DMS 273 (cell line): ENCODE measurements around the gene KLHL6.
A peak's percentile ranks its signal among the peaks of the same experiment; 100 is the strongest.
"Not testable (repeated sequence)": the region's sequence is repeated elsewhere in the genome, so short reads cannot be mapped to it uniquely, and the experiment has no call there.

Experiments used
- DNase-seq: peaks from one replicate; lab custom pipeline; 2025; ENCODE audit not compliant: unreplicated experiment; lab: John Stamatoyannopoulos, UW

The KLHL6 gene

DNA sequence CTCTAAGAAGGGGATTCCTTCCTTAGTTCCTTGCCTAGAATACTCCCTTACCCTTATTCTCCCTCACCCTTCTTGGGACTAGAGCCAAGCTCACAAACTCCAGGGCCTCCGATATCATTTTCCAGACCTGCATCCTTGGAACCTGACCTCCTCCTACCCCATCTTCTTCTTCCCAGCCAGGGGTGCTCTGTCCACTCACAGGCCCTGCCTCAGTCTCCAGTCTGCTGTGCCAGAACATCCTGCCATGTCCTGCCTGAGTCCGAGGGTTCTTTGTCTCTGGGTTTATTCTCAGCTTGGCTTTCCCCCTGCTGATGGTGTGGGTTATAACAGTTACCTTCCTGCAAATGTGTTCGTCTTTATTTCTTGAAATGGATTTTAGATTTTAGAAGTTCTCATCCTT, 67.2 kb downstream of the KLHL6 start:
- no peak for DNase-seq

DNA sequence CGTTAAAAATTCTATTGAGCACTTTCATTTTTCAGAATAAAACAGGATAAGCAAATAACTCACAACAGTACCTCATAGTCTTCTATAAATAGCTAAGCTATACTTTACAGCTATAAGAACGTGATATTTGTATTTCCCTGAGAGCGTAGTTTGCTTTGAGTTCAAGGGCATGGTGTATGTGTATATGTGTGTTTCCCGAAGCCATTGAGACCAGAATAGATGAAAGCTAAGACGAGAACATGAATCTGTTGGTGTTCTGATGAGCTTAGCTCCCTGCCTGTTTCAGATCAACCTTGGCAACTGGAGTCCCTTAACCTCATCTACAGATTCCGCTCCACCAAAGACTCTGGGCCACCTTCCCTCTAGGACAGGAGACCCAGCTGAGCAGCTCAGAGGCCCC, 67.6 kb downstream of the KLHL6 start:
- no peak for DNase-seq

GRCh38 chr3:183487016-183487415, 68.5 kb downstream of the KLHL6 start:
- DNase-seq: no peak

DNA sequence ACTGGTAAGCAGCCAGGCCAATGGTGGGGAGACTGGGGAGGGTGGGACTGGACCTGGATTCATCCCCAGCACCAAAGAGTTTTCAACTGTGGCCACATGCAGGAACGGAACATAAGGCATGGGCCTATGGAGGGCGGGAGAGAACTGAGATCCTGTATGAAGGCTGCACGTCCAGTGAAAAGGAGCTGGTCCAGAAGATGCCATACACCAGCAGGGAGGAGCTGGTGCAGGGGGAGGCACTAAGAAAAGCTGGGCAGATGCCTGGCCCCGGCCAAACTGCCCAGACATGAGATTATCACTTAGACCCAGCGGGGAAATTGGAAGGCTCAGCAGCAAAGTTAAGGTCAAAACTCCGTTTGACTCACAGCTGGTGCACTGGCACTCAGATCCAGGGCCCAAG, 69.0 kb downstream of the KLHL6 start:
- no peak for DNase-seq

GRCh38 chr3:183485585-183485984, 69.9 kb downstream of the KLHL6 start:
- DNase-seq: no peak

DNA sequence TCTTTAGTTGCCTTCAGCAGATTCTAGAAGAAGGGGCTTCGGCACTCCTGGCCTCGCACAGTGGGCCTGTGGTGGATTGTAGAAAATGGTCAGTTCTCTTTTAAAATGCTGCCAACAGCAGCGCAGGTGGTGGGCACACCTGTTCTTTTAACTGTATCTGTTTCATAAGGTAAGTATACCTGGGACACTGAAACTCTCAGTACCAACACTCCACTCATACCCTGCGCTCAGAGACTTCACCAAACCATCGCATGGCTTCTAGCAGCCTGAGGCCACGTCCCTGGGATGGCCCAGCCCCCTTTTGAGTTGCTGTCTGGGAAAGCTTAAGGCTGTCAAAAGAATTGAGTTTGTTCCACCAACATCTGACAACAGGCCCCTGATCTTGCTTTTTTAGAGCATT, 70.4 kb downstream of the KLHL6 start:
- DNase-seq: no peak

- no peak for DNase-seq
Observed at GRCh38 chr3:183484431-183485075, 71.0 kb downstream of the KLHL6 start.

GRCh38 chr3:183481582-183481981, 73.9 kb downstream of the KLHL6 start:
- DNase-seq: peak; percentile 20

GRCh38 chr3:183478501-183478900, 77.0 kb downstream of the KLHL6 start:
- DNase-seq: no peak

GRCh38 chr3:183477801-183478456, 77.6 kb downstream of the KLHL6 start:
- no peak for DNase-seq

DNA sequence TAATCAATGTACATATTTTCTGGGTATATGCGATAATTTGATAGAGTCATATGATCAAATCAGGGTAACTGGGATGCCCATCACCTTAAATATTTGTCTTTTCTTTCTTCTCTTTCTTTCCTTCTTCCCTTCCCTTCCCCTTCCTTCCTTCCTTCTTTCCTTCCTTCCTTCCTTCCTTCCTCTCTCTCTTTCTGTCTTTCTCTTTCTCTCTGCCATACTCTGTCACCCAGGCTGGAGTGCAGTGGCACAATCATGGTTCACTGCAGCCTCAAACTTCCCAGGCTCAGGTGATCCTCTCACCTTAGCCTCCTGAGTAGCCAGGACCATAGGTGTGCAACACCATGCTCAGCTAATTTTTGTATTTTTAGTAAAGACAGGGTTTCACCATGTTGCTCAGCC, 79.7 kb downstream of the KLHL6 start:
- DNase-seq: not testable (repeated sequence)

DNA sequence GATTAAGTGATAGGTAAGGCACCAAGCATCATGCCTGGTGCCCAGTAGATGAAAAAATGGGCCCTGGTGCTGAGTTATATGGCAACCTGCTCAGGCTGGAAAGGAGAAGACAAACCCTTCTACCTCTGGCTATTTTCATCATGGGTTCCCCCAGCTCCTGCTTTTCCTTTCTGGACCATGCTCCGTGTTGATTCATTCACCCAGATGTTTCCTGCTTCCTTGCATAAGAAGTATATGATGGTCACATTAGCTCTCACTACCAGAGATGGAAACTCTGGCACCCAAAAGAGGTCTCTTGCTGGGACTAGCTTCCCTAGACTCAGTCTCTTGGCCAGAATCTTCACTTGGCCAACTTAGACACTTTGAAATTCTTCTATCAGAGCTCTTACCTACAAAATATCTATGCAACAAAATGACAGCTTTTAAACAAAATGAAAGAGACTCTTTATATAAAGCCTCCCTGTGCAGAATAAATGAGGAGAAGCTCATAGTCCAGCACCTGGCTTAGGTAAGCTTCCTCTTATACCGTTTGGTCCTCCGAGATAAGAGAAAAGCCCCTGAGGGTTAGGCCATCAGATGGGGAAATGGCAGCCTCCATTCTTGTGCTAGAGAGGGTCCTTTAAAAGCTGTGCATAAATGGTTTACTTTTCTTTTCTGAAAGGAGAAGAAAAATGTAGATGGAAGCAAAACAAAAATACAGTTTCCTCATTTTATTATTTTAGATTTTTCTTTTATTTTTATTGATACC, 80.3 kb downstream of the KLHL6 start:
- DNase-seq: no peak

GRCh38 chr3:183473969-183474368, 81.5 kb downstream of the KLHL6 start:
- DNase-seq: no peak

DNA sequence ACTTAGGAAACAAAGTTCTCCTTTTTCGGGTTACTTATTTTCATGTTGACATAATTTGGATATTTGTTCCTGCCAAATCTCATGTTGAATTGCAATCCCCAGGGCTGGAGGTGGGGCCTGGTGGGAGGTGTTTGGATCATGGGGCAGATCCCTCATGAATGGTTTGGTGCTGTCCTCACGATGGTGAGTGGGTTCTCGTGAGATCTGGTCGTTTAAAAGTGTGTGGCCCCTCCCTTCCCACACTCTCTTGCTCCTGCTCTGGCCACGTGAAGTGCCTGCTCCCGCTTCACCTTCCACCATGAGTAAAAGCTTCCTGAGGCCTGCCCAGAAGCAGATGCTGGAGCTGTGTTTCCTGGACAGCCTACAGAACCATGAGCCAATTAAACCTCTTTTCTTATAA, 83.4 kb downstream of the KLHL6 start:
- DNase-seq: no peak

GRCh38 chr3:183468424-183468823, 87.1 kb downstream of the KLHL6 start:
- no peak for DNase-seq

DNA sequence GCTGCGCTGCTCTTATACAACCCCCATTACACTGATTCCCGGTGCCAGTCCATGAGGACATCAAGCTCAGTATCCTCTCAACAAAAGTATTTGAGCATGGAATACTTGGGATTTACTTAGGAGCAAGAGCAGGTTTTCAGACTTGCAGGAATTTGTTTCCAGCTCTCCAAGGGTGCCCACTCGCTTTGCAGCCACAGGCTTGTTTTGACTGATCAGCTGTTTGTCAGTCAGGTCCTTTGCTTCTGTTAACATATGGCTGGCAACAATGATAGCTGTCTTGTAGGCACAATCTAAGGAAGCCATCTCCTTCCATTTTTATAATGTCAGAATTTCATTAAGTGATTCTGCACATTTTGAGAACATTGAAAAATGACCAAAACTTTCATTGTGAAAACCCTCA, 88.9 kb downstream of the KLHL6 start:
- DNase-seq: peak; percentile 34

- not testable (repeated sequence) for DNase-seq
Observed at GRCh38 chr3:183465710-183466109, 89.8 kb downstream of the KLHL6 start.

DNA sequence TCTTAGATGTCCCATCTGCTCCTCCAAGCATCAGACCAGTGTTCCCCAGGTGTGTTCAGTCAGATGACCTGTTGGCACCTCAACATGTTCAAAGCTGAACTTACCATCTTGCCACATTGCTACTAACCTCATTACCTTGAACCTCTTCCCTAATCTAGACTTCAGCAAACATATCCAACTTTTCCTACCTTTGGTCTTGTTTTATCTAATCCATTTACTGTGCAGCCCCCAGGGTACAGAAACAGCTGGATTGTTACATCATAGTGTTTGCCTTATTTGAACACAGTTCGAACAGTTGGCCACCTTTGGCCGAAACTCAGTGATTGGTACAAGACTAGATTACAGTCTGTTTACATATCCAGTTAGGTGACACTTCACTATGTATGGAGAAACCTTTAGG, 91.0 kb downstream of the KLHL6 start:
- no peak for DNase-seq

DNA sequence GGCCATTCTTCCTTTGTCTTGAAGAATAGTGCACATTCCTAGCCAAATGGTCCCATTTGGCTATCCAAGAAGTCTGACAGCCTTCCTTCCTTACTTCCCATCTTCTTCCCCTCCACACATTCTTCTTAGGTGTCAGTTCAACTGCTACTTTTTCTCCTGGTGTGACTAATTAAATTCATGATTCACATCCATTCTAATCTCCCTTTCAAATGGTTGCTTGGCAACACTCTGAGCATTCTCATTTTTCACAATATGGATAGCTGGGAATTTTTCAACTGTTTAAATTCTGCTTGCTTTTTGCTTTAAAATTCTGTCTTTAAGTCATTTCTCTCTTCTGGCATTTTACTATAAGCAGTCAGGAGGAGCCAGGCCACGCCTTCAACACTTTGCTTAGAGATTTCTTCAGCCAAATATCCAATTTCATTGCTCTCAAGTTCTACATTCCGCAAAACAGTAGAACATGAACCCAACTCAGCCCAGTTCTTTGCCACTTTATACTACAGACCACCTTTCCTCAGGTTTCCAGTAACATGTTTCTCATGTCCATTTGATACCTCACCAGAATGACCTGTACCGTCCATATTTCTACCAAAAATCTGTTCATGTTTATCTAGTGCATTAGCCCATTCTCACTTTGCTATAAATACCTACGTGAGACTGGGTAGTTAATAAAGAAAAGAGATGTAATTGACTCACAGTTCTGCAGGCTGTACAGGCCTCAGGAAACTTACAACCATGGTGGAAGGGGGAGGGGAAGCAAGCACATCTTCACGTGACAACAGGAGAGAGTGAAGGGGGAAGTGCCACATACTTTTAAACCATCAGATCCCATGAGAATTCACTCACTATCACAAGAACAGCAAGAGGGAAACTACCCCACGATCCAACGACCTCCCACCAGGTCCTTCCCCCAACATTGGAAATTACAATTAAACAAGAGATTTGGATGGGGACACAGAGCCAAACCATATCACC, 95.1 kb downstream of the KLHL6 start:
- DNase-seq: no peak

GRCh38 chr3:183455089-183455488, 100.4 kb downstream of the KLHL6 start:
- DNase-seq: no peak

DNA sequence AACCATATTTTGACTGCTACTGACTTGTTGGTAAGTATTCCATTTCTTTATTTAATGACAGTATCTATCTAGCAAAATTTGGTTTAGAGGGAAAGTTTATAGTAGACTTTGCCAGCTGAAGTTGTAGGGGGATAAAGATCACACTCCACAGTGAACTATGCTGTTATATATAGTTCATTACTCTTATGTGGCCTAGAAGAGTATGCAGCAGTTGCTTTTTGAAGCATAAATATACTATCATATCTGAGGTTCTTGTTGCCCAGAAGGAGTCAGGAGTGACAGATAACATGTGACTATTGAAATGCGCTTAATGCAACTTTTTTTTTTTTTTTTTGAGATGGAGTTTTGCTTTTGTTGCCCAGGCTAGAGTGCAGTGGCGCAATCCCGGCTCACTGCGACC, 101.4 kb downstream of the KLHL6 start:
- DNase-seq: no peak
